Measurements from ENCODE around the gene PDE4B. TPM values are rescaled to one million over a fixed set of nuclear protein-coding genes. Genes with fewer than 3 reads are reported as not detected.

Gene PDE4B
- polyA plus RNA-seq, 1 donor (not counting 4 experiments of a cell fraction or from before 2014, with no cell fraction given): 0.29 TPM

- peak overlapping the region; percentile 50 for H3K4me2 ChIP-seq (ENCODE audit: control insufficient read depth, extremely low read depth, insufficient read depth, low read depth, low read length)
- DNase-seq (ENCODE audit: low read depth, low spot score) (no peak), FAIRE-seq (no peak)
- no peaks in the 10 kb centered on the region for H3K9me3 ChIP-seq (ENCODE audit: control insufficient read depth, low read depth, low read length)
- H3K9me1 ChIP-seq (ENCODE audit: control insufficient read depth, extremely low read depth, insufficient read depth, low read length): no peaks in the 10 kb centered on the region
- no peaks in the 10 kb centered on the region for H3K27me3 ChIP-seq (ENCODE audit: control insufficient read depth, extremely low read depth, insufficient read depth, low read length)
- no peak overlapping the region for H3K4me3 ChIP-seq (ENCODE audit: control insufficient read depth in 2 of 3, extremely low read depth in 1 of 3, insufficient read depth in 2 of 3, low read depth in 1 of 3, low read length in 3 of 3)
- no peak overlapping the region for H3K27ac ChIP-seq (ENCODE audit: control insufficient read depth, insufficient read depth, low read length)
- TF ChIP-seq, protein P1, sequence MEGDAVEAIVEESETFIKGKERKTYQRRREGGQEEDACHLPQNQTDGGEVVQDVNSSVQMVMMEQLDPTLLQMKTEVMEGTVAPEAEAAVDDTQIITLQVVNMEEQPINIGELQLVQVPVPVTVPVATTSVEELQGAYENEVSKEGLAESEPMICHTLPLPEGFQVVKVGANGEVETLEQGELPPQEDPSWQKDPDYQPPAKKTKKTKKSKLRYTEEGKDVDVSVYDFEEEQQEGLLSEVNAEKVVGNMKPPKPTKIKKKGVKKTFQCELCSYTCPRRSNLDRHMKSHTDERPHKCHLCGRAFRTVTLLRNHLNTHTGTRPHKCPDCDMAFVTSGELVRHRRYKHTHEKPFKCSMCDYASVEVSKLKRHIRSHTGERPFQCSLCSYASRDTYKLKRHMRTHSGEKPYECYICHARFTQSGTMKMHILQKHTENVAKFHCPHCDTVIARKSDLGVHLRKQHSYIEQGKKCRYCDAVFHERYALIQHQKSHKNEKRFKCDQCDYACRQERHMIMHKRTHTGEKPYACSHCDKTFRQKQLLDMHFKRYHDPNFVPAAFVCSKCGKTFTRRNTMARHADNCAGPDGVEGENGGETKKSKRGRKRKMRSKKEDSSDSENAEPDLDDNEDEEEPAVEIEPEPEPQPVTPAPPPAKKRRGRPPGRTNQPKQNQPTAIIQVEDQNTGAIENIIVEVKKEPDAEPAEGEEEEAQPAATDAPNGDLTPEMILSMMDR (optimal IDR thresholded peaks at IDR 0.05 in 1 of 3, IDR thresholded peaks at IDR 0.05 in 1 of 3, conservative IDR thresholded peaks at IDR 0.05 in 1 of 3; ENCODE audit: extremely low read depth in 1 of 3, insufficient read depth in 2 of 3, low read length in 3 of 3): no peak
- TF ChIP-seq EZH2 (IDR thresholded peaks at IDR 0.05; ENCODE audit: low read length): no peak
- no peak overlapping the region for H3K9ac ChIP-seq (ENCODE audit: control insufficient read depth, extremely low read depth, insufficient read depth, low read length)
- H3K4me1 ChIP-seq (ENCODE audit: control insufficient read depth, extremely low read depth, insufficient read depth, low read length): peaks cover 47% of the 10 kb centered on the region
- dilution Hi-C loops (cut with MboI; ENCODE audit: extremely low pct_ligation_motif_present, low sequenced_read_pairs): loop anchor here (25.0 kb wide), 1 partner anchor 195 kb away; no protein-coding TSS in a partner anchor
- H2AFZ ChIP-seq (ENCODE audit: control insufficient read depth, low read length): no peak overlapping the region
- H4K20me1 ChIP-seq (ENCODE audit: control insufficient read depth, extremely low read depth, insufficient read depth, low read length): no peaks in the 10 kb centered on the region
- H3K36me3 ChIP-seq (ENCODE audit: control insufficient read depth in 2 of 2, extremely low read depth in 1 of 2, insufficient read depth in 2 of 2, low read length in 2 of 2): no peaks in the 10 kb centered on the region
- no peaks in the 10 kb centered on the region for H3K79me2 ChIP-seq (ENCODE audit: control insufficient read depth, insufficient read depth, low read length)
Observed at GRCh38 chr1:66267201-66267940, 474.7 kb downstream of the PDE4B start.

DNA sequence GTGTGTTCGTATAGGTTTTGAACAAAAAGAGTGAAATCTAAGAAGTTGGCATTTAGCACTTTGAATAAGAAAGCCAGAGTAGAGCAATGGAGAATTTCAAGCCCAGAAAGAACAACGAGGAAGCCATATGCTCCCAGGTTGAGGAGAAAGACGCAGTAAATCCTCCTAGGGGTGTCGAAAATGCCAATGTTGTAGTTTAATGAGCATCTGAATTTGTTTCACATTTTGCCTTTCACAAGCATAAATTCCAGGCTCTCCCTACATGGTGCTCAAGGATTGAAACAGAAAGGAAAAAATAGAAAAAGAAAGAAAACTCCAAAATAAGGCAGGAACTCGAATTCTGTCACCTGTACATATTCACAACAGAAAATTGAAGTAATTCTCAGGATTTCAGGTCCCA is 476.5 kb downstream of the PDE4B start:
- Histone ChIP-seq H3K9me1 (ENCODE audit: control insufficient read depth, extremely low read depth, insufficient read depth, low read length) (no peaks in the 10 kb centered on the region), H3K9ac (ENCODE audit: control insufficient read depth, extremely low read depth, insufficient read depth, low read length) (no peak overlapping the region), H3K4me2 (ENCODE audit: control insufficient read depth, extremely low read depth, insufficient read depth, low read depth, low read length) (no peak overlapping the region), H3K79me2 (ENCODE audit: control insufficient read depth, insufficient read depth, low read length) (no peaks in the 10 kb centered on the region), H3K4me3 (ENCODE audit: control insufficient read depth in 2 of 3, extremely low read depth in 1 of 3, insufficient read depth in 2 of 3, low read depth in 1 of 3, low read length in 3 of 3) (no peak overlapping the region), H3K4me1 (ENCODE audit: control insufficient read depth, extremely low read depth, insufficient read depth, low read length) (peaks cover 43% of the 10 kb centered on the region), H4K20me1 (ENCODE audit: control insufficient read depth, extremely low read depth, insufficient read depth, low read length) (no peaks in the 10 kb centered on the region), H3K36me3 (ENCODE audit: control insufficient read depth in 2 of 2, extremely low read depth in 1 of 2, insufficient read depth in 2 of 2, low read length in 2 of 2) (no peaks in the 10 kb centered on the region), H3K27ac (ENCODE audit: control insufficient read depth, insufficient read depth, low read length) (no peak overlapping the region), H2AFZ (ENCODE audit: control insufficient read depth, low read length) (no peak overlapping the region), H3K27me3 (ENCODE audit: control insufficient read depth, extremely low read depth, insufficient read depth, low read length) (no peaks in the 10 kb centered on the region), H3K9me3 (ENCODE audit: control insufficient read depth, low read depth, low read length) (no peaks in the 10 kb centered on the region)
- FAIRE-seq (no peak), DNase-seq (ENCODE audit: low read depth, low spot score) (no peak)
- dilution Hi-C loops (cut with MboI; ENCODE audit: extremely low pct_ligation_motif_present, low sequenced_read_pairs): loop anchor here (25.0 kb wide), 1 partner anchor 193 kb away; no protein-coding TSS in a partner anchor
- TF ChIP-seq, protein P1 (optimal IDR thresholded peaks at IDR 0.05 in 1 of 3, IDR thresholded peaks at IDR 0.05 in 1 of 3, conservative IDR thresholded peaks at IDR 0.05 in 1 of 3; ENCODE audit: extremely low read depth in 1 of 3, insufficient read depth in 2 of 3, low read length in 3 of 3): no peak
- TF ChIP-seq EZH2 (IDR thresholded peaks at IDR 0.05; ENCODE audit: low read length): no peak

All from keratinocyte (primary cell).